H1 (cell line): ENCODE results near the gene ADIPOR2. TPM values are rescaled to one million over a fixed set of nuclear protein-coding genes. Genes with fewer than 3 reads are reported as not detected.

Experiments used
- CTCF ChIA-PET: fragments of 300-600 bp; sonication (Branson Sonifier 250); formaldehyde crosslinking; loops from one replicate; lab custom pipeline; 2021; ENCODE audit not compliant: partially characterized antibody; lab: Charles Lee
- POLR2A ChIA-PET: fragments of 300-600 bp; sonication (Branson Sonifier 250); formaldehyde crosslinking; loops from one replicate; lab custom pipeline; 2021; ENCODE audit warnings: inconsistent platforms; ENCODE audit not compliant: partially characterized antibody; lab: Charles Lee
- DNase-seq, 2 experiments: peaks; one replicate each; pipeline versions ENCODE4 v3.0.0 to v3.0.0-alpha.2; 2010 to 2022; ENCODE audit warnings: low spot score in 2 of 2, low read depth in 1 of 2, mixed read lengths in 1 of 2
- FAIRE-seq: peaks from 2 replicates; lab custom pipeline; 2011; peaks lifted over from hg19 to GRCh38; lab: Jason Lieb, UNC
- H2AFZ ChIP-seq: 2 replicates; pipeline ENCODE4 v1.8.1; 2012; ENCODE audit warnings: low read length, inconsistent platforms
- H2AK5ac ChIP-seq: 2 replicates; pipeline ENCODE4 v1.6.1; 2013; ENCODE audit warnings: low read depth, low read length
- H2BK120ac ChIP-seq: replicated peaks from 2 replicates; pipeline ENCODE3; 2013; ENCODE audit warnings: low read depth, low read length, inconsistent platforms
- H2BK12ac ChIP-seq: 2 replicates; pipeline ENCODE4 v1.6.1; 2013; ENCODE audit warnings: low read depth, low read length
- H2BK15ac ChIP-seq: 2 replicates; pipeline ENCODE4 v1.6.1; 2013; ENCODE audit warnings: low read length
- H2BK20ac ChIP-seq: 2 replicates; pipeline ENCODE4 v1.6.1; 2013; ENCODE audit warnings: low read length
- H2BK5ac ChIP-seq: 2 replicates; pipeline ENCODE4 v1.6.1; 2013; ENCODE audit warnings: low read depth, low read length
- H3K14ac ChIP-seq: 2 replicates; pipeline ENCODE4 v1.6.1; 2013; ENCODE audit warnings: inconsistent platforms; ENCODE audit not compliant: insufficient read length
- H3K18ac ChIP-seq: 2 replicates; pipeline ENCODE4 v1.6.1; 2013; ENCODE audit warnings: low read length; ENCODE audit errors: extremely low read depth
- H3K23ac ChIP-seq: 2 replicates; pipeline ENCODE4 v1.6.1; 2013; ENCODE audit warnings: inconsistent platforms; ENCODE audit not compliant: insufficient read length
- H3K23me2 ChIP-seq: 2 replicates; pipeline ENCODE4 v1.6.1; 2013; ENCODE audit warnings: low read depth, low read length
- H3K27ac ChIP-seq: 2 replicates; pipeline ENCODE4 v1.6.1; 2011; ENCODE audit warnings: low read depth, low read length, inconsistent platforms
- H3K27me3 ChIP-seq, 4 experiments: replicated peaks in 1 of 4; 1 replicate in 1 of 4; 2 replicates in 3 of 4; pipeline versions ENCODE4 v1.6.1 to v1.8.1; 2011 to 2013; ENCODE audit warnings: low read length in 3 of 4, mild to moderate bottlenecking in 3 of 4, inconsistent platforms in 2 of 4, mixed read lengths in 2 of 4, moderate library complexity in 1 of 4; ENCODE audit not compliant: control insufficient read depth in 3 of 4, insufficient read depth in 3 of 4; ENCODE audit errors: extremely low read depth in 1 of 4
- H3K36me3 ChIP-seq, 4 experiments: 2 replicates each; pipeline versions ENCODE4 v1.6.1 to v1.8.1; 2011 to 2013; ENCODE audit warnings: mild to moderate bottlenecking in 4 of 4, low read length in 3 of 4, moderate library complexity in 2 of 4, control low read depth in 1 of 4, inconsistent platforms in 1 of 4; ENCODE audit not compliant: insufficient read depth in 4 of 4, control insufficient read depth in 2 of 4
- H3K4ac ChIP-seq: replicated peaks from 2 replicates; pipeline ENCODE3; 2013; ENCODE audit warnings: low read length, low read depth, mixed read lengths, inconsistent platforms; ENCODE audit not compliant: insufficient read length
- H3K4me1 ChIP-seq, 4 experiments: replicated peaks in 1 of 4; 1 replicate in 1 of 4; 2 replicates in 3 of 4; pipeline versions ENCODE4 v1.6.1 to v1.8.1; 2011 to 2013; ENCODE audit warnings: low read length in 3 of 4, inconsistent platforms in 2 of 4, mixed read lengths in 1 of 4; ENCODE audit not compliant: insufficient read depth in 4 of 4, control insufficient read depth in 3 of 4
- H3K4me2 ChIP-seq, 2 experiments: 2 replicates each; pipeline versions ENCODE4 v1.6.1 to v1.8.1; 2011 to 2013; ENCODE audit warnings: low read depth in 2 of 2, low read length in 2 of 2, control low read depth in 1 of 2, inconsistent platforms in 1 of 2, mild to moderate bottlenecking in 1 of 2; ENCODE audit not compliant: insufficient read depth in 1 of 2
- H3K4me3 ChIP-seq, 4 experiments: fragments of 200-600, 300-600 bp in 1 of 4; sonication (generic), shearing (Covaris generic), sonication (Bioruptor Twin) in 1 of 4; 2 replicates each; pipeline versions ENCODE4 v1.5.1 to v1.8.1; 2011 to 2016; ENCODE audit warnings: low read length in 4 of 4, low read depth in 3 of 4, control low read depth in 2 of 4, inconsistent platforms in 2 of 4, mild to moderate bottlenecking in 2 of 4, mixed read lengths in 1 of 4, moderate library complexity in 1 of 4; ENCODE audit not compliant: insufficient read depth in 2 of 4; ENCODE audit errors: extremely low read depth in 1 of 4
- H3K56ac ChIP-seq: replicated peaks from 2 replicates; pipeline ENCODE3; 2013; ENCODE audit warnings: low read depth, mild to moderate bottlenecking, mixed read lengths, low read length, inconsistent platforms; ENCODE audit not compliant: insufficient read length
- H3K79me1 ChIP-seq: 2 replicates; pipeline ENCODE4 v1.6.1; 2013; ENCODE audit warnings: low read depth, low read length, control low read depth
- H3K79me2 ChIP-seq, 2 experiments: 2 replicates each; pipeline versions ENCODE4 v1.6.1 to v1.8.1; 2012 to 2013; ENCODE audit warnings: low read length in 2 of 2, mild to moderate bottlenecking in 2 of 2, inconsistent platforms in 1 of 2; ENCODE audit not compliant: insufficient read depth in 2 of 2, control insufficient read depth in 1 of 2
- H3K9ac ChIP-seq, 4 experiments: replicated peaks in 1 of 4; 1 replicate in 1 of 4; 2 replicates in 3 of 4; pipeline versions ENCODE4 v1.6.1 to v1.8.1; 2011 to 2013; ENCODE audit warnings: low read depth in 3 of 4, low read length in 3 of 4, control low read depth in 2 of 4, mild to moderate bottlenecking in 2 of 4, moderate library complexity in 2 of 4, inconsistent platforms in 1 of 4; ENCODE audit errors: extremely low read depth in 1 of 4
- H3K9me3 ChIP-seq, 2 experiments: 2 replicates each; pipeline versions ENCODE4 v1.6.1 to v1.8.1; 2012 to 2013; ENCODE audit warnings: mild to moderate bottlenecking in 2 of 2, moderate library complexity in 2 of 2, control low read depth in 1 of 2, inconsistent platforms in 1 of 2, low read depth in 1 of 2, low read length in 1 of 2, mixed read lengths in 1 of 2; ENCODE audit not compliant: insufficient read depth in 2 of 2
- H4K20me1 ChIP-seq, 2 experiments: replicated peaks in 1 of 2; 2 replicates each; pipeline versions ENCODE3 to v1.8.1; 2011 to 2013; ENCODE audit warnings: inconsistent platforms in 2 of 2, low read length in 2 of 2, mild to moderate bottlenecking in 1 of 2; ENCODE audit not compliant: insufficient read depth in 2 of 2, control insufficient read depth in 1 of 2
- H4K5ac ChIP-seq: 2 replicates; pipeline ENCODE4 v1.6.1; 2013; ENCODE audit warnings: low read length, low read depth, mixed read lengths, inconsistent platforms; ENCODE audit not compliant: insufficient read length
- H4K8ac ChIP-seq: 2 replicates; pipeline ENCODE4 v1.8.0; 2013; ENCODE audit warnings: mild to moderate bottlenecking, moderate library complexity, low read length, inconsistent platforms; ENCODE audit not compliant: insufficient read depth; ENCODE audit errors: extremely low read depth
- H4K91ac ChIP-seq: replicated peaks from 2 replicates; pipeline ENCODE3; 2013; ENCODE audit warnings: low read length, mixed read lengths, inconsistent platforms; ENCODE audit not compliant: insufficient read length
- CBX5 ChIP-seq: fragments of 300-800, 300-1000 bp; sonication (generic); IDR thresholded peaks from 2 replicates; pipeline ENCODE4 v1.7.1; 2016; ENCODE audit warnings: antibody characterized with exemption, low read length, low read depth
- ZNF274 ChIP-seq: IDR thresholded peaks from 2 replicates; pipeline ENCODE4 v1.7.0; 2012; ENCODE audit warnings: low read length, borderline replicate concordance; ENCODE audit errors: extremely low read depth
- whole genome bisulfite sequencing, 2 experiments: shearing (Covaris generic) in 1 of 2; methylation state at CpG; one replicate each; pipeline versions ENCODE4 v1.1.6 to v1.1.7; 2013 to 2015; ENCODE audit warnings: low lambda C conversion rate in 2 of 2, mixed read lengths in 2 of 2, inconsistent platforms in 1 of 2, low coverage in 1 of 2, missing lambda C conversion rate in 1 of 2; ENCODE audit not compliant: insufficient replicate concordance in 2 of 2, insufficient coverage in 1 of 2, insufficient read length in 1 of 2; ENCODE audit errors: extremely low coverage in 1 of 2, missing lambda C conversion rate in 1 of 2; 5-methylcytosine and 5-hydroxymethylcytosine counted together
- polyA plus RNA-seq, 7 experiments: library from polyadenylated mRNA; depleted of rRNA in 3 of 7; stranded (reverse) in 5 of 7; unstranded in 2 of 7; fragments of >200 nt in 5 of 7; fragments of 200-250 nt in 2 of 7; gene quantifications; 1 replicate in 5 of 7; 2 replicates in 1 of 7; 4 replicates in 1 of 7; pipeline versions ENCODE4 v1.2.1 to v1.2.3, GENCODE V29; 2011 to 2013; ENCODE audit warnings: missing spikeins in 2 of 7, mixed read lengths in 2 of 7
- total RNA-seq: library from RNA; stranded (reverse); fragmentation: NEBNext Ultra II Directional; extraction: Animal tissue kit (Norgen Biotek cat#: 25700); gene quantifications from 2 replicates; pipeline ENCODE4 v1.2.1, GENCODE V29; 2021

Gene ADIPOR2
- total and polyA plus RNA-seq, 2 of the 8 experiments (the other 6 are each of a cell fraction or from before 2014, with no cell fraction given) = 17.5 to 50.8 TPM

DNA sequence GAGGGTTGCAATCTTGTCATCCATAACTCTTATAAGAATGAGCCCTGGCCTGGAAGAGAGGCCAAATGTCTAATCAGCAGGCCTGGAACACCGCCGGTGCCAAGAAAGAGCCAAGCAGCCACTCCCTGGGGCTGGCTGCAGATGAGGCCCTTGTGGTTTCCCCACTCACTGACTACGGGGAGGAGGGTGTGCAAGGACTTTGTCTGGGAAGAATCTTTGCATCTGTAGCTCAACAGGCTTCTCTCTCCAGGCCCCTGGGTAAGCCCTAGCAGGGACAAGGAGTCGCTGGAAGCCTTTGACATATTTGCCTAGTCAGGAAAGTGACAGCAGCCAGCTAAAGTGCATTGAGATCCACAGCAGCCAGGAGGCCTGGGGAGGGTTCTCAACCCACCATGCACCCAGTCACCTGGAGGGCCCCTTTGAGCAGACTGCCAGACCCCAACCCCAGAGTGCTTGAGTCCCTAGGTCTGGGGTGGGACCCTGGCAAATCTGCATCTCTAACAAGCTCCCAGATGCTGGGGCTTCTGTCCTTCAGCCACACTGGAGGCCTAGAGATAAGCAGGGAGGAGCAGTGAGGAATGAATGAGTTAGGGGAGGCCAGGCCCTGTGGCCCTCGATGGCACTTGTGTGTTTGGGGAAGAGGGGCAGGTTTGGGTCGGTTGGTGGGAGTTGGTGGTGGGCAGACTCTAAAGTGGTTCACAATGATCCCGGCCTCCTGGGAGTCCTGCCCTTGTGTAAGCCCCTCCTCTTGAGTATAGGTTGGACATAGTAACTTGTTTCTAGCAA is 115.6 kb downstream of the ADIPOR2 start:
- H3K9me3 ChIP-seq = no peaks in the 10 kb centered on the region
- H2BK15ac ChIP-seq = no peak overlapping the region
- no peak overlapping the region for H4K8ac ChIP-seq
- H3K9ac ChIP-seq = no peak overlapping the region
- H2BK120ac ChIP-seq = no peak overlapping the region
- H3K18ac ChIP-seq = no peak overlapping the region
- no peak overlapping the region for H3K23ac ChIP-seq
- H3K36me3 ChIP-seq = no peaks in the 10 kb centered on the region
- no peaks in the 10 kb centered on the region for H3K79me1 ChIP-seq
- TF ChIP-seq CBX5 (no peak), ZNF274 (no peak)
- no peak overlapping the region for H2AK5ac ChIP-seq
- H3K79me2 ChIP-seq = no peaks in the 10 kb centered on the region
- DNase-seq (no peak), FAIRE-seq (no peak)
- H2AFZ ChIP-seq = no peak overlapping the region
- H3K23me2 ChIP-seq = no peaks in the 10 kb centered on the region; the same call in 1 of the 2 replicates
- 80% methylated on average over 7 of the region's 7 CpGs; no CpG with 5 or more reads in 1 of the 2 experiments for WGBS, 2 experiments
- no peak overlapping the region for H3K27ac ChIP-seq
- H2BK5ac ChIP-seq = no peak overlapping the region
- no peak overlapping the region for H4K91ac ChIP-seq
- ChIA-PET POLR2A (interaction anchor here (1.1 kb wide), 1 partner anchor 15 kb away, joined by 7 read pairs; the partner anchor contains the start of gene LRTM2), CTCF (interaction anchor here (0.6 to 3.3 kb wide), 6 partner anchors 15 to 176 kb away, joined by 3 to 27 read pairs (median 3); no protein-coding TSS in a partner anchor)
- H4K20me1 ChIP-seq = peaks cover 0 to 2% of the 10 kb centered on the region in 2 experiments
- no peak overlapping the region for H3K4me2 ChIP-seq
- no peak overlapping the region for H2BK20ac ChIP-seq
- no peak overlapping the region for H2BK12ac ChIP-seq
- no peak overlapping the region for H3K14ac ChIP-seq
- H3K56ac ChIP-seq = no peak overlapping the region
- peaks cover 0 to 2% (median 0%) of the 10 kb centered on the region in 4 experiments; a peak in 1 of 7 replicates for H3K4me1 ChIP-seq
- H3K4me3 ChIP-seq = no peak overlapping the region
- H3K27me3 ChIP-seq = no peaks in the 10 kb centered on the region
- H3K4ac ChIP-seq = no peak overlapping the region
- H4K5ac ChIP-seq = no peak overlapping the region
